Spleen (tissue), 7 donors: ENCODE results near the gene DCUN1D3.

Experiments used
- CTCF ChIP-seq, 11 experiments: fragments of 200-600 bp in 7 of 11; fragments of 450-650 bp in 4 of 11; sonication (generic) in 4 of 11; IDR thresholded peaks in 8 of 11; conservative IDR thresholded peaks in 3 of 11; 1 replicate in 7 of 11; 2 replicates in 4 of 11; pipeline versions ENCODE4 v1.4.0 to v1.8.0; 2016 to 2021; ENCODE audit warnings: antibody characterized with exemption in 11 of 11, inconsistent platforms in 4 of 11, mild to moderate bottlenecking in 1 of 11
- POLR2A ChIP-seq, 3 donors: fragments of 450-650 bp; IDR thresholded peaks; one replicate each; pipeline ENCODE4 v1.5.1; 2017; ENCODE audit warnings: antibody characterized with exemption in 3 of 3, mild to moderate bottlenecking in 1 of 3
- POLR2AphosphoS5 ChIP-seq, 3 donors: sonication (generic); formaldehyde crosslinking; IDR thresholded peaks; one replicate each; pipeline ENCODE4 v1.5.1; 2017; ENCODE audit warnings: antibody characterized with exemption in 3 of 3
- donor health status: DM: no; HTN: no; CAD: no; lungs with moderate emphysema.
- donor health status: DM: no; HTN: no; CAD: no.
- donor health status: DM: no; HTN: no; CAD: no.

GRCh38 chr16:20901068-20901435 is 894 bp upstream of the DCUN1D3 start:
- TF ChIP-seq POLR2AphosphoS5 (IDR thresholded peaks at IDR 0.05) (no peak), CTCF (IDR thresholded peaks at IDR 0.05 in 8 of 11, conservative IDR thresholded peaks at IDR 0.05 in 3 of 11) (no peak), POLR2A (IDR thresholded peaks at IDR 0.05) (no peak)
